ENCODE results near the gene IL1RL2.

GRCh38 chr2:102238778-102239177, 52.0 kb downstream of the IL1RL2 start:
- TF ChIP-seq RAD21 (IDR thresholded peaks at IDR 0.05; ENCODE audit: low read depth) (no peak), MAX (IDR thresholded peaks at IDR 0.05) (no peak), POLR2A (IDR thresholded peaks at IDR 0.05; ENCODE audit: borderline replicate concordance, extremely low read depth, insufficient read depth, insufficient read length) (no peak), CTCF (IDR thresholded peaks at IDR 0.05 in 2 of 3, conservative IDR thresholded peaks at IDR 0.05 in 1 of 3; ENCODE audit: borderline replicate concordance in 1 of 3, insufficient read depth in 1 of 3, low read depth in 2 of 3, low read length in 2 of 3) (no peak), ZNF274 (IDR thresholded peaks at IDR 0.05; ENCODE audit: low read depth, low read length) (no peak), POLR2AphosphoS5 (IDR thresholded peaks at IDR 0.05; ENCODE audit: low read depth, low read length) (no peak), EZH2 (IDR thresholded peaks at IDR 0.05) (no peak), TCF7L2 (IDR thresholded peaks at IDR 0.05; ENCODE audit: borderline replicate concordance, extremely low read depth, insufficient read depth, insufficient read length) (no peak), CEBPB (IDR thresholded peaks at IDR 0.05; ENCODE audit: low read depth) (no peak), SP1 (IDR thresholded peaks at IDR 0.05; ENCODE audit: low read depth) (no peak), YY1 (IDR thresholded peaks at IDR 0.05; ENCODE audit: extremely low read depth, insufficient replicate concordance, low read depth, low read length) (no peak), CBX3 (IDR thresholded peaks at IDR 0.05; ENCODE audit: low read depth) (no peak), SRF (IDR thresholded peaks at IDR 0.05; ENCODE audit: low read depth) (no peak)

Measured in HCT116 (cell line).